ENCODE measurements around the gene SFXN5. TPM values are rescaled to one million over a fixed set of nuclear protein-coding genes. Genes with fewer than 3 reads are reported as not detected.

Gene SFXN5
- total RNA-seq, 6 experiments from 2014 or later, result 10.2 to 17.0 (median 14.7) TPM

GRCh38 chr2:73031095-73031678 is 40.3 kb downstream of the SFXN5 start:
- Mint-ChIP-seq H3K9me3 (no peaks in the 10 kb centered on the region), H3K4me1 (ENCODE audit: low read depth) (no peaks in the 10 kb centered on the region), H3K4me3 (no peak overlapping the region), H3K36me3 (ENCODE audit: low read depth) (no peaks in the 10 kb centered on the region; the same call in 1 of the 2 replicates), H3K27ac (no peak overlapping the region), H3K27me3 (ENCODE audit: insufficient read depth) (no peaks in the 10 kb centered on the region)
- no peak for DNase-seq
- no peak for TF ChIP-seq CTCF (IDR thresholded peaks at IDR 0.05)

- no peaks in the 10 kb centered on the region for H3K4me1 Mint-ChIP-seq (ENCODE audit: low read depth)
- H3K9me3 Mint-ChIP-seq, result no peaks in the 10 kb centered on the region
- H3K27me3 Mint-ChIP-seq (ENCODE audit: insufficient read depth), result no peaks in the 10 kb centered on the region
- H3K27ac Mint-ChIP-seq, result no peak overlapping the region
- H3K36me3 Mint-ChIP-seq (ENCODE audit: low read depth), result no peaks in the 10 kb centered on the region; the same call in 1 of the 2 replicates
- no peak overlapping the region for H3K4me3 Mint-ChIP-seq
- TF ChIP-seq CTCF (IDR thresholded peaks at IDR 0.05), result no peak
- no peak for DNase-seq
These were observed 42.7 kb downstream of the SFXN5 start for GRCh38 chr2:73028841-73029240.

GRCh38 chr2:73027340-73027739 is 44.2 kb downstream of the SFXN5 start:
- H3K36me3 Mint-ChIP-seq (ENCODE audit: low read depth), result no peaks in the 10 kb centered on the region; the same call in 1 of the 2 replicates
- no peak for DNase-seq
- no peaks in the 10 kb centered on the region for H3K9me3 Mint-ChIP-seq
- no peak overlapping the region for H3K4me3 Mint-ChIP-seq
- H3K4me1 Mint-ChIP-seq (ENCODE audit: low read depth), result no peaks in the 10 kb centered on the region
- no peak for TF ChIP-seq CTCF (IDR thresholded peaks at IDR 0.05)
- H3K27me3 Mint-ChIP-seq (ENCODE audit: insufficient read depth), result no peaks in the 10 kb centered on the region
- no peak overlapping the region for H3K27ac Mint-ChIP-seq

GRCh38 chr2:73023497-73023896 is 48.0 kb downstream of the SFXN5 start:
- Mint-ChIP-seq H3K4me3 (no peak overlapping the region), H3K9me3 (no peaks in the 10 kb centered on the region), H3K27ac (no peak overlapping the region), H3K27me3 (ENCODE audit: insufficient read depth) (no peaks in the 10 kb centered on the region), H3K4me1 (ENCODE audit: low read depth) (peaks cover 24% of the 10 kb centered on the region), H3K36me3 (ENCODE audit: low read depth) (0 out of 2 replicates have a peak, but pooled peaks cover 4% of the 10 kb centered on the region)
- no peak for DNase-seq
- TF ChIP-seq CTCF (IDR thresholded peaks at IDR 0.05), result no peak

- no peak overlapping the region; the same call in 1 of the 2 replicates for H3K27ac Mint-ChIP-seq
- H3K4me1 Mint-ChIP-seq (ENCODE audit: low read depth), result peaks cover 33% of the 10 kb centered on the region
- no peak for TF ChIP-seq CTCF (IDR thresholded peaks at IDR 0.05)
- H3K4me3 Mint-ChIP-seq, result no peak overlapping the region
- H3K27me3 Mint-ChIP-seq (ENCODE audit: insufficient read depth), result no peaks in the 10 kb centered on the region
- peaks cover 8% of the 10 kb centered on the region; the same call in 1 of the 2 replicates for H3K36me3 Mint-ChIP-seq (ENCODE audit: low read depth)
- no peaks in the 10 kb centered on the region for H3K9me3 Mint-ChIP-seq
- no peak for DNase-seq
These were observed 49.4 kb downstream of the SFXN5 start for GRCh38 chr2:73022024-73022568.
